HG03521 (cell line): ENCODE measurements around the gene IPO5.
"Not testable (repeated sequence)": the region's sequence is repeated elsewhere in the genome, so short reads cannot be mapped to it uniquely, and the experiment has no call there.

Experiments
- ATAC-seq: cut with Tn5 transposase; IDR thresholded peaks from one replicate; pipeline ENCODE4 v1.9.1; 2021; ENCODE audit warnings: mild to moderate bottlenecking, moderate library complexity; ENCODE audit not compliant: unreplicated experiment

The IPO5 gene

GRCh38 chr13:97948041-97948440, 5.4 kb upstream of the IPO5 start:
- no peak for ATAC-seq

DNA sequence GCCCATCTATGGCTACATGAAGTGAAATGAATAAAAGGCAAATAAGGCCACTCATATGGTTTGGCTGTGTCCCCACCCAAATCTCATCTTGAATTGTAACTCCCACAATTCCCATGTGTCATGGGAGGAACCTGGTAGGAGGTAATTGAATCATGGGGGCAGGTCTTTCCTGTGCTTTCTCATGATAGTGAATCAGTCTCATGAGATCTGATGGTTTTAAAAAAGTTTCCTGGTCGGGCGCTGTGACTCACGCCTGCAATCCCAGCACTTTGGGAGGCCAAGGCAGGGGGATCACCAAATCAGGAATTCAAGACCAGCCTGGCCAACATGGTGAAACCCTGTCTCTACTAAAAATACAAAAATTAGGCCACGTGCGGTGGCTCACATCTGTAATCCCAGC, 4.2 kb upstream of the IPO5 start:
- ATAC-seq = not testable (repeated sequence)

GRCh38 chr13:97951376-97951775, 2.1 kb upstream of the IPO5 start:
- ATAC-seq = no peak

DNA sequence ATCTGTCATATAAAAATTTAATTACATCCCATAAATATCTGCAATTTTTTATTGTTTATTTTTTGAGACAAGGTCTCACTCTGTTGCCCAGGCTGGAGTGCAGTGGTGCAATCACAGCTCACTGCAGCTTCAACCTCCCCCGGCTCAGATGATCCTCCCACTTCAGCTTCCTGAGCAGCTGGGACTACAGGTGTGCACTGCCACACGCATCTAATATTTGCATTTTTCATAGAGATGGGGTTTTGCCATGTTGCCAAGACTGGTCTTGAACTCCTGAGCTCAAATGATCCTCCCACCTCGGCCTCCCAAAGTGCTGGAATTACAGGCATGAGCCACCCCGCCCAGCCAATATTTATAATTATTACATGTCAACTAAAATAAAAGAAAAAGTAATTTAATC, 644 bp upstream of the IPO5 start:
- not testable (repeated sequence) for ATAC-seq

- no peak for ATAC-seq
These were observed 7.9 kb downstream of the IPO5 start for GRCh38 chr13:97961340-97961739.

DNA sequence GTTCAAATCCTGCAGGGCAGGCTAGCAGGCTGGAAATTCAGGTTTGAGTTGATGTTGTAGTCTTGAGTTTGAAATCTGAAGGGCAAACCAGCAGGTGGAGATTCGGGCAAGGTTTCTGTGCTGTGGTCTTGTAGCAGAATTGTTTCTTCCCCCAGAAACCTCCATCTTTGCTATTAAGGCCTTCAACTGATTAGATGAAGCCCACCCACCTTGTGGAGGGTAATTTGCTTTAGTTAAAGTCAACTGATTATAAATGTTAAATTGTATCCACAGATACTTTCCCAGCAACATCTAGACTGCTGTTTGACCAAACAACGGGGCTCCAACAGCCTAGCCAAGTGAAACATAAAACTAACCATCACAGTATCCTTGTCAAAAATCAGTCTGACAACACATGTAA, 9.4 kb downstream of the IPO5 start:
- ATAC-seq = no peak

GRCh38 chr13:97967226-97967625, 13.8 kb downstream of the IPO5 start:
- ATAC-seq = no peak

GRCh38 chr13:97967948-97968347, 14.5 kb downstream of the IPO5 start:
- ATAC-seq = no peak

- no peak for ATAC-seq
These were observed 18.0 kb downstream of the IPO5 start for GRCh38 chr13:97971519-97971918.

DNA sequence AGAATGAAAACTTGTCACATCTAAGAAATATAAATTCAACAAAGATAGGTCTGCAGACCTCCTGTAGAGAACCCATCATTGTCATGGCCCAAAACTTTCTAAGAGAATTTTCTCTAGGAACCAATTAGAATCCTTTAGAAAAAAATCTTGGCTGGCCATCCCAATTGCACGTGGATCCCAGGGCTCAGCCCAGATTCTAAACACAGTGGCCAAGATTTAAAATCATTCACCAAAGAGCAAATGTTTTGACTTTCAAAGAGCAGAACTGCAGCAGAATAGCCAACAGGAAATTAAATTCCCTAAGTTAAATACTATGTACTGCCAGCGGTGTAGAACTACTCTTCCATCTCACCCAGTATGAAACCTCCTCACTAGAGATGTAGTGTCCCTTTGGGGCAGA, 21.3 kb downstream of the IPO5 start:
- ATAC-seq = no peak

GRCh38 chr13:97975280-97975847, 21.9 kb downstream of the IPO5 start:
- ATAC-seq = no peak

- peak; percentile 93 for ATAC-seq
These were observed 22.6 kb downstream of the IPO5 start for GRCh38 chr13:97975848-97976609.

DNA sequence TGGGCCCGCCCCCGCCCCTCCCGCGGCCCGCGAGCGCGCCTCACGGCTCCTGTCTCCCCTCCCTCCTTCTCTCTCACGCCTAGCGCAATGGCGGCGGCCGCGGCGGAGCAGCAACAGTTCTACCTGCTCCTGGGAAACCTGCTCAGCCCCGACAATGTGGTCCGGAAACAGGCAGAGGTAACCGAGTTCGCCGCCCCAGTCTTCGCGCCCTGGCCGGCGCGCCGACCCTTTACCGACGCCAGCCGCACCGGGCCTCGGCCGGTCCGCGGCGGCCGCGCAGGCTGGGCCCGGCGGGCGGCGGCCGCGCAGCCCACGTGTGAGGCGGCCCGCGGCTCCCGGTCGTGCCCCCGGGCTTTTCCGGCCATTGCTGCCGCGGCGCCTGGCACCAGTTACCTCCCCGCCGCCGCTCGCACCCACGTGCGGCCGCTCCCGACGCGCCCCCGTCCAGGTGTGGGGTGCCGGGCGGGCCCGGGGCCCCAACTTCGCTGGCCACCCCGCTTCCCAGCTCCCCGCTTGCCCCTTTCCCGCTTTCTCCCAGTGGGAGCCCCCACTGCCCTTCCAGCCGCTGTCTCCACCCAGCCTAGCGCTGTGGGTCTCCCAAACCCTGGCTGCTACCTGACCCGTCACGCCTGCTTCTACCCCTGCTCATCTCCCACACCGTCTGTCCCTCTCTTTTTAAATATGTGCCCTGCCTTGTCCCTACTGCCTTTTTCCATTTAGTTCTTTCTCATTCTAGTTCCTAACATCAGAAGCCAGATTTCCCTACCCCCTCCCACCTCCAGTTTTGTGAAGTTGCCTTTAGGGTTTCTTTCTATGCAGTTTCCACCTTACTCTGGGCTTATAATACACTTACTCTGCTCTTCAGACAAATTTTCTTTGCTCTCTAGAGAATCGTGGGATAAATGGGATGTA, 23.4 kb downstream of the IPO5 start:
- ATAC-seq = peak; percentile 29

- ATAC-seq = no peak
These were observed 24.5 kb downstream of the IPO5 start for GRCh38 chr13:97977982-97978381.

DNA sequence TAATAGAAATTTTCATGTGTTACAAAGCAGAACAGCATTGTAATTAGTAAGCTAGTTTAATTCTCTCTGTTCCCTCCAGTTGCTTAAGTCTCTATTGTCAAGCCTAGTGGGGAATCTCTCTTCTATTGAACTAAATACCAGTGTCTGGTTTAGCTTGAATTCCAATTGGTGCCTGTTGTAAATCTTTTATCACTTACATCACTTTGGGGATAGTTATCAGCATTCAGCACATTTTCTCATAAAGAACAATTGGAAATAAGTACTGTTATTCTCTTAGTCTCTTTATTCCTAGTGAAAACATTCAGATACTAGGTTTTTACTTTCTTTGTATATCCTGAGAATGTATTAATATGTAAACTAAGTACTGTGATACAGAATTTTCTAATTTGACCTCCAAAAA, 25.2 kb downstream of the IPO5 start:
- no peak for ATAC-seq

GRCh38 chr13:97979051-97979450, 25.6 kb downstream of the IPO5 start:
- ATAC-seq = no peak

DNA sequence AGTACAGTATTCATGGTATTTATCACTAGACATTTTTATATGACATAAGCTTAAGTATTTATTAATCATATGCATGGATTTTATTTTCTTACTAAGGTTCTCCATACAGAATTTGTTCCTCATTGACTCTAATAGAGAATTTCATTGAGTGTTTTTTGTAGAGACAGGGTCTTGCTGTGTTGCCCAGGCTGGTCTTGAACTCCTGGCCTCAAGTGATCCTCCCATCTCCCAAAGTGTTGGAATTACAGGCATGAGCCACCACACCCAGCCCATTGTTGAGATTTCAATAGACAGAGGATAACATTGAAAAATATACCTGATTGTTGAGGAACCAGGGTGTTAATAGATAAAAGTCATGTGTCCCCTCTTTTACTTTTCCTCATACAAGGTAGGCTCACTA, 26.1 kb downstream of the IPO5 start:
- no peak for ATAC-seq

DNA sequence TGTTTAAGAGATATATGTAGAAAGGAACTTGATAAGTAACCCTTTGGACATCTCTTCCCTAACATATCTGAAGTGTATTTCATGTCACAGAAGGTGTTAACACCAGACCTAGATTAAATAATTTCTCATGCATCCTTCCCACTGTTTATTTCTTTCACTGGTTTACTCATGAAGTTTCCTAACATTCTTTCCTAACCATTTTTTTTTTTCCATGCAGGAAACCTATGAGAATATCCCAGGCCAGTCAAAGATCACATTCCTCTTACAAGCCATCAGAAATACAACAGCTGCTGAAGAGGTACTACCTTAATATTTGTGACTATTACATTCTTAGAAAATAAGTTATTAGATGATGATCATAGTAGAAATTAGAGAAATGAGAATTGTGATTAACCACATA, 28.8 kb downstream of the IPO5 start:
- no peak for ATAC-seq

DNA sequence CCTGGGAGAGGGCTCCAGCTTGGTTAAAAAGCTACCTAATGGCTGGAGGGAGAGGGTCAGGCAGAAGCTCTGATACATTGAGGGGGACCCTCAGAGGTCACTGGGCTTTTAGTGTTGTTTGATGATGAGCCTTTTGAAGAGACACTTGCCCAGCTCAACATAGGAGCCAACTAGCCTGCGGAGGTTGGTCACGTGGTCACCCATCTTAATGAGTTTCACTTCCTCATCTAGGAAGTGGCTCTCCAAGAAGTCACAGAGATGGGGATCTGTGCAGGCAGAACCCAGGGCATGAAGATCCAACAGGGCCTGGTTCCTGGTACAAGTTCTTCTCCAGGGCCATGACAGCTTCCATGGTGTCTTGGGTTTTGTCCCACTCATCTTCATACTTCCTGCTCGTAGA, 33.4 kb downstream of the IPO5 start:
- no peak for ATAC-seq

DNA sequence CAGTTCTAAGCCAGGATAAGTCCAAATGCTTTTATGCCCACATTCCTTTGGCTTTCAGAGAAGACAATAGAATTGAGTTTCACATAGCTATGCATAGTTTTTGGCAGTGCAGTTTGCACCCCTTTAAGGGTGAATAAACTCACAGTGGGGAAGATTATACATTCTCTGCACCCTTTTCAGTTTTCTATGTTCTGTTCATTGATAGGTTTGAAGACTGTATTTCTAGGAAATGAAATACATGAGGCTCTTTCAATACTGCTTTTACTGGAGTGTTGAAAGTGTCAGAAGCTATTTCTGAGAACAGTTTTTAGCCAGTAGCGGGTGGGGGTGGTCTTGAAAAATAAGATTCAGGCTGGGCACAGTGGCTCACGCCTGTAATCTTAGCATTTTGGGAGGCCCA, 46.2 kb downstream of the IPO5 start:
- ATAC-seq = no peak

DNA sequence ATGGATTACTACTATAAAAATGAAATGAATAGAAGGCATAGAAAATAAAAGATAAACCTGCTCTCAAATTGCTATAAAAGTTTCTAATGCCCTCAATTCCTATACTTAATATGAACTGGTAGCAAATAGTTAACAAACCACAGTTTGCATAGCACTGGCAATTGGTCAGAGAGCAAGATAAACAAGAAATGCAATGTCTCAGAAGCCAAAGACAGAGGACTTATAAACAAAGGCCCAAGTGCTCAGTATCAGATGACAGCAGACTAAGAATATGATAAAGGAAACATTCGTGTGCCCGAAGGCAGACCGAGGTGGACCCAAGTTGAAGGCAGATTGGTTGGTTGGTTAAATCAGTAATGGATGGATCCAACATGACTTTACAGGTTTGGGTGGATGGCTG, 50.6 kb downstream of the IPO5 start:
- no peak for ATAC-seq

DNA sequence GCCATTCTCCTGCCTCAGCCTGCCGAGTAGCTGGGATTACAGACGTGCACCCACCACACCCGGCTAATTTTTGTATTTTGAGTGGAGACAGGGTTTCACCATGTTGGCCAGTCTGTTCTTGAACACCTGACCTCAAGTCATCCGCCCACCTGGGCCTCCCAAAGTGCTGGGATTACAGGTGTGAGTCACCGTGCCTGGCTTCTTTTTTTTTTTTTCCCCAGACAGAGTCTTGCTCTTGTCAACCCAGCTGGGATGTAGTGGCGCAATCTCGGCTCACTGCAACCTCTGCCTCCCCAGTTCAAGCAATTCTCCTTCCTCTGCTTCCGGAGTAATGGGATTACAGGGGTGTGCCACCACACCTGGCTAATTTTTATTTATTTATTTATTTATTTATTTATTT, 51.5 kb downstream of the IPO5 start:
- not testable (repeated sequence) for ATAC-seq
